ENCODE data around the gene TNNC2.

GRCh38 chr20:45857114-45857881, 30.2 kb upstream of the TNNC2 start, which contains the start of the genes ACOT8 and ZSWIM3:
- TF ChIP-seq, protein P1, sequence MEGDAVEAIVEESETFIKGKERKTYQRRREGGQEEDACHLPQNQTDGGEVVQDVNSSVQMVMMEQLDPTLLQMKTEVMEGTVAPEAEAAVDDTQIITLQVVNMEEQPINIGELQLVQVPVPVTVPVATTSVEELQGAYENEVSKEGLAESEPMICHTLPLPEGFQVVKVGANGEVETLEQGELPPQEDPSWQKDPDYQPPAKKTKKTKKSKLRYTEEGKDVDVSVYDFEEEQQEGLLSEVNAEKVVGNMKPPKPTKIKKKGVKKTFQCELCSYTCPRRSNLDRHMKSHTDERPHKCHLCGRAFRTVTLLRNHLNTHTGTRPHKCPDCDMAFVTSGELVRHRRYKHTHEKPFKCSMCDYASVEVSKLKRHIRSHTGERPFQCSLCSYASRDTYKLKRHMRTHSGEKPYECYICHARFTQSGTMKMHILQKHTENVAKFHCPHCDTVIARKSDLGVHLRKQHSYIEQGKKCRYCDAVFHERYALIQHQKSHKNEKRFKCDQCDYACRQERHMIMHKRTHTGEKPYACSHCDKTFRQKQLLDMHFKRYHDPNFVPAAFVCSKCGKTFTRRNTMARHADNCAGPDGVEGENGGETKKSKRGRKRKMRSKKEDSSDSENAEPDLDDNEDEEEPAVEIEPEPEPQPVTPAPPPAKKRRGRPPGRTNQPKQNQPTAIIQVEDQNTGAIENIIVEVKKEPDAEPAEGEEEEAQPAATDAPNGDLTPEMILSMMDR (IDR thresholded peaks at IDR 0.05): no peak
- peak; percentile 28 to 78 for TF ChIP-seq POLR2A (IDR thresholded peaks at IDR 0.05)

Data from adrenal gland (tissue), 5 donors.